Measurements from ENCODE around the gene CCDC85A. TPM values are rescaled to one million over a fixed set of nuclear protein-coding genes. Genes with fewer than 3 reads are reported as not detected.
"Not testable (repeated sequence)": the region's sequence is repeated elsewhere in the genome, so short reads cannot be mapped to it uniquely, and the experiment has no call there.

Gene CCDC85A
- polyA plus RNA-seq, 1 of the 3 experiments (the other 2 are of a cell fraction), result 48.7 TPM

GRCh38 chr2:56159875-56160274 is 23.9 kb upstream of the CCDC85A start:
- POLR2A ChIA-PET; H2AFZ ChIP-seq (ENCODE audit: low read depth); H3K36me3 ChIP-seq (replicated peaks in 1 of 2; ENCODE audit: control insufficient read depth in 1 of 2, insufficient read depth in 2 of 2, low read length in 1 of 2); DNase-seq; H3K79me2 ChIP-seq (ENCODE audit: insufficient read depth); H3K4me1 ChIP-seq (ENCODE audit: control insufficient read depth in 1 of 2, insufficient read depth in 2 of 2, low read depth in 1 of 2, low read length in 1 of 2); H3K9me2 ChIP-seq; H3K4me2 ChIP-seq; H3K27me3 ChIP-seq (ENCODE audit: insufficient read depth); H3F3A ChIP-seq (replicated peaks; ENCODE audit: insufficient read depth); H3K27ac ChIP-seq (ENCODE audit: low read depth in 2 of 2, low read length in 1 of 2); H3K9me3 ChIP-seq; H3K9ac ChIP-seq; H4K20me1 ChIP-seq (ENCODE audit: insufficient read depth); H3K4me3 ChIP-seq (ENCODE audit: low read depth in 2 of 2, low read length in 1 of 2): not testable (repeated sequence)
- CTCF ChIA-PET, result interaction anchor here (1.1 kb wide), 1 partner anchor 24 kb away, joined by 3 read pairs; no protein-coding TSS in a partner anchor
- WGBS (ENCODE audit: low lambda C conversion rate), result 14% methylated on average over 5 of the region's 5 CpGs

GRCh38 chr2:56167616-56168562 is 15.9 kb upstream of the CCDC85A start:
- Histone ChIP-seq H3K9me2 (no peaks in the 10 kb centered on the region), H3K79me2 (ENCODE audit: insufficient read depth) (no peaks in the 10 kb centered on the region; the same call in 1 of the 2 replicates), H3K4me1 (ENCODE audit: control insufficient read depth in 1 of 2, insufficient read depth in 2 of 2, low read depth in 1 of 2, low read length in 1 of 2) (no peaks in the 10 kb centered on the region), H2AFZ (ENCODE audit: low read depth) (no peak overlapping the region), H3K4me2 (peak overlapping the region; percentile 31), H3K9me3 (no peaks in the 10 kb centered on the region), H3F3A (replicated peaks; ENCODE audit: insufficient read depth) (peaks cover 12% of the 10 kb centered on the region), H3K4me3 (ENCODE audit: low read depth in 2 of 2, low read length in 1 of 2) (no peak overlapping the region), H3K9ac (no peak overlapping the region), H3K27me3 (ENCODE audit: insufficient read depth) (no peaks in the 10 kb centered on the region), H3K27ac (ENCODE audit: low read depth in 2 of 2, low read length in 1 of 2) (peak overlapping the region; percentile 33 to 34; a peak in 3 of 4 replicates), H3K36me3 (replicated peaks in 1 of 2; ENCODE audit: control insufficient read depth in 1 of 2, insufficient read depth in 2 of 2, low read length in 1 of 2) (no peaks in the 10 kb centered on the region), H4K20me1 (ENCODE audit: insufficient read depth) (no peaks in the 10 kb centered on the region)
- TF ChIP-seq TCF12 (IDR thresholded peaks at IDR 0.05) (peak; percentile 22; the same call in 1 of the 2 replicates), PBX3 (IDR thresholded peaks at IDR 0.05) (peak; percentile 15; the same call in 1 of the 2 replicates), USF2 (IDR thresholded peaks at IDR 0.05; ENCODE audit: borderline replicate concordance, low read depth, low read length) (no peak), JUND (IDR thresholded peaks at IDR 0.05) (peak; percentile 63), RAD21 (IDR thresholded peaks at IDR 0.05; ENCODE audit: low read length) (no peak), FOSL2 (IDR thresholded peaks at IDR 0.05; ENCODE audit: borderline replicate concordance, low read depth) (peak; percentile 59; the same call in 1 of the 2 replicates)
- CTCF ChIA-PET, result interaction anchor here (3.6 kb wide), 1 partner anchor 15 kb away, joined by 17 read pairs; the partner anchor contains the start of gene CCDC85A
- WGBS (ENCODE audit: low lambda C conversion rate), result 23% methylated on average over 4 of the region's 4 CpGs
- DNase-seq, result no peak
- POLR2A ChIA-PET, result no interaction called here

- Histone ChIP-seq H4K20me1 (ENCODE audit: insufficient read depth) (no peaks in the 10 kb centered on the region), H3K36me3 (replicated peaks in 1 of 2; ENCODE audit: control insufficient read depth in 1 of 2, insufficient read depth in 2 of 2, low read length in 1 of 2) (no peaks in the 10 kb centered on the region), H3F3A (replicated peaks; ENCODE audit: insufficient read depth) (peaks cover 12% of the 10 kb centered on the region), H3K9ac (no peak overlapping the region), H3K4me1 (ENCODE audit: control insufficient read depth in 1 of 2, insufficient read depth in 2 of 2, low read depth in 1 of 2, low read length in 1 of 2) (no peaks in the 10 kb centered on the region), H3K27ac (ENCODE audit: low read depth in 2 of 2, low read length in 1 of 2) (no peak overlapping the region), H3K9me2 (no peaks in the 10 kb centered on the region), H3K9me3 (no peaks in the 10 kb centered on the region), H3K27me3 (ENCODE audit: insufficient read depth) (no peaks in the 10 kb centered on the region), H3K4me2 (no peak overlapping the region), H3K79me2 (ENCODE audit: insufficient read depth) (no peaks in the 10 kb centered on the region; the same call in 1 of the 2 replicates), H3K4me3 (ENCODE audit: low read depth in 2 of 2, low read length in 1 of 2) (no peak overlapping the region), H2AFZ (ENCODE audit: low read depth) (no peak overlapping the region)
- DNase-seq, result no peak
- WGBS (ENCODE audit: low lambda C conversion rate), result 46% methylated on average over 3 of the region's 3 CpGs
- POLR2A ChIA-PET, result no interaction called here
- CTCF ChIA-PET, result interaction anchor here (1.6 kb wide), 1 partner anchor 14 kb away, joined by 5 read pairs; the partner anchor contains the start of gene CCDC85A
- TF ChIP-seq EP300 (IDR thresholded peaks at IDR 0.05; ENCODE audit: borderline replicate concordance in 1 of 2, low read depth in 1 of 2, low read length in 1 of 2) (no peak), TCF12 (IDR thresholded peaks at IDR 0.05) (no peak), GABPA (IDR thresholded peaks at IDR 0.05; ENCODE audit: low read depth) (no peak), RFX5 (IDR thresholded peaks at IDR 0.05; ENCODE audit: low read length) (no peak), YY1 (IDR thresholded peaks at IDR 0.05; ENCODE audit: low read depth) (no peak), SMC3 (IDR thresholded peaks at IDR 0.05; ENCODE audit: low read depth, low read length) (no peak)
Observed at GRCh38 chr2:56169521-56169920, 14.3 kb upstream of the CCDC85A start.

All from SK-N-SH (cell line).